ENCODE data around the gene PLCB1. TPM values are rescaled to one million over a fixed set of nuclear protein-coding genes. Genes with fewer than 3 reads are reported as not detected.
A peak's percentile ranks its signal among the peaks of the same experiment; 100 is the strongest.

The PLCB1 gene
- total RNA-seq, 2 experiments from 2014 or later: 1.9 to 2.2 TPM

DNA sequence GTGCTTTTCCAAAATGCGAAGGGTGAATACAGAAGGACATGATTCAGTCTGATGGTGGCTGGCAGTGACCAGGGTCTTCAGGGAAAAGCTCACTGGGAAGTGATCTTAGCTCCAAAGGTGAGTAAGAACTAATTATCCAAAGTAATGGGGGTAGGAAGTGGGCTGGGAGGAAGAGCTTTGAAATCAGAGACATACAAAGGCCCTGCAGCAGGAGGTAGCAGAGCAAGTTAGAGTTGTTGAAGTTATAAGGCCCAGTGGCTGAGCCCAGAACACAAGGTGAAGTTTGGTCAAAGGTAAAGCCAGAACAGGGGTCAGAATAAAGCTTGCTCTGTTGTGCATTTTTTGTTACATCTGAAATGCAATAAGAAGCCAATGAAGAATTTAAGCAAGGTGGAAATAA is 81.2 kb downstream of the PLCB1 start:
- Mint-ChIP-seq H3K27me3 (peaks cover 3% of the 10 kb centered on the region), H3K9me3 (no peaks in the 10 kb centered on the region), H3K36me3 (ENCODE audit: low read depth) (peaks cover 5% of the 10 kb centered on the region), H3K27ac (peak overlapping the region; percentile 60), H3K4me3 (peak overlapping the region; percentile 59), H3K4me1 (peaks cover 45% of the 10 kb centered on the region)
- ChIA-PET CTCF (no interaction called here), POLR2A (no interaction called here)
- DNase-seq: no peak

DNA sequence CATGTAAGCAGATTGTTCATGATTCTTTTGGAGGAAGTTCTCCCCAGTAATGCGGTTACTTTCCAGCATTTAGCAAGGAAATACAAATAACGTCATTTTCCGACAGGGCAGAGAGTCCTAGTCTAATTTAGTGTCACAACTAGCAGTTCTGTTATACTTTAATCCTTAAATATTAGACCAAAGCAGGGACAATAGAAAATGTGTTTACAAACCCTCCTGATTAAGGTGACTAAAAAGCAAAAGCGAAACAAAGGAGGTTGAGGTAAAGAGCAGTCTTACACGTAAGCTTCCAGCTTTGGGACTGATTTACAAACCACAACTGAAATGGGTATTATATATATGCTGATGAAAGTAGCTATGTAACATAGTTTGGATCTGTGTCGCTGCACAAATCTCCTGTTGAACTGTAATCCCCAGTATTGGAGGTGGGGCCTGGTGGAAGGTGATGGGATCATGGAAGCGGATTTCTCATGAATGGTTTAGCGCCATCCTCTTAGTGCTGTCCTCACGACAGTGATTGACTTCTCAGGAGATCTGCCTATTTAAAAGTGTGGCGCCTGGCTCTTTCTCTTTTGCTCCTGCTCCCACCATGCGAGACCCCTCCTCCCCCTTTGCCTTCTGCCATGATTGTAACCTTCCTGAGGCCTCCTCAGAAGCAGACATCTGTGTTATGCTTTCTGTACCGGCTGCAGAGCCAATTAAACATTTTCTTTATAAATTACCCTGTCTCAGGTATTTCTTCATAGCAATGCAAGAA is 81.9 kb downstream of the PLCB1 start:
- Mint-ChIP-seq H3K9me3 (no peaks in the 10 kb centered on the region), H3K4me3 (peak overlapping the region; percentile 59), H3K36me3 (ENCODE audit: low read depth) (peaks cover 5% of the 10 kb centered on the region), H3K4me1 (peaks cover 42% of the 10 kb centered on the region), H3K27ac (peak overlapping the region; percentile 60), H3K27me3 (peaks cover 3% of the 10 kb centered on the region)
- ChIA-PET CTCF (no interaction called here), POLR2A (no interaction called here)
- no peak for DNase-seq

DNA sequence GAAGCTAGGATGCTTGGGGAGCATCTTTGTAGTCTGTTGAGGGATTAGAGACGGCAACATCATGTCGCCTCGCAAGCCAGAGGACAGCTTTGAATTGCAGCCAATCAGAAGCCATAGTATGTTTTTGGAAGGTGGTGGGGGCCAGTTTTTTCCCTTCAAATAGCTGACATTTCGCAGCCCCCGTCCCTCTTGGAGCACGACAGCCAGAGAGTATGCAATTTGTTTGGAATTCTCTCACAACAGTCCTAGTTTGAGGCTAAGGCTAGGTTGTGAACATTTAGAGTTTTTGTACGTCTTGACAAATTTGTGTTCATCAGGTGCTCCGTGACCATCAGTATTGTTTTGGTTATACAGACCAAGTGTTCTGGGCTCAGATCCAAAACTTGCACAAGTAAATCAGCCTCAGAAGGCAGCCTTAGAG is 83.3 kb downstream of the PLCB1 start:
- H3K27me3 Mint-ChIP-seq: peaks cover 3% of the 10 kb centered on the region
- no peak overlapping the region for H3K4me3 Mint-ChIP-seq
- peaks cover 39% of the 10 kb centered on the region for H3K4me1 Mint-ChIP-seq
- peaks cover 5% of the 10 kb centered on the region for H3K36me3 Mint-ChIP-seq (ENCODE audit: low read depth)
- DNase-seq: no peak
- ChIA-PET POLR2A (no interaction called here), CTCF (no interaction called here)
- H3K27ac Mint-ChIP-seq: no peak overlapping the region
- no peaks in the 10 kb centered on the region for H3K9me3 Mint-ChIP-seq

DNA sequence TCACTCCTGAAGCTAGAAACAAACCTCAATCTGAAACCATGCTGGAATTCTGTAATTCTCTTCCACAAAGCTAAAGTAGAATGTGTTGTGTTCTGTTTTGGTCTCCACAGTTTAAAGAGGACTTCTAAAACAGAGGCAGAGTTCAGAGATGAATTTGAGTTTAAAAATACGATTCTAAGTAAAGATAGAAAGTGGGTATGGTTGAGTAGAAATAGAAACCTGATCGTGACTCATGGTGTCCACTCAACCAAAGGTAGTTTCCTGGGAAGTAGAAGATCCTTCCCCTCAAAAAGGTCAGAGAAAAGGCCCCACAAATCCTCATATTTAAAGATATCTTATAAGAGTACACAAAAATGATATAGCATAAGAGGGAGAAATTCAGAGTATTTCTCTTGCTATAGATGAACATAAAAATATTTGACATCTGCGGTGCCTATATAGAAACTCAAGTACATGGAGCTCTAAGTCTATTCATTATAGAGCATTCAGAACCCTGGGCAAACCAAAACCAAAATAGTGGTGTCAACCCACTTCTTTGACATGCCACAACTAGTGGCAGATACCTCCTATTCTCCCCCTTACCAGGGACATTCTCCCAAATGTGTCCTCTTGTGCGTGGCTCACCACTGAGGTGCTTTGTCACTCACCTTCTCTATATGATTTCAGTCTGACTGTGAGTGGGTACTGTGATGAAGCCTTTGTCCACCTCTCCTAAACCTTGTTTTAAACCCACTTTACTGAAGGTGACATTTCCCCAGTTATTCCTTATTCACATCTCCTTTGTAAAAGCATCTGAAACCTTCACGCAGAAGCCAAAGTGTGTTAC is 84.5 kb downstream of the PLCB1 start:
- Mint-ChIP-seq H3K27ac (no peak overlapping the region), H3K4me1 (peaks cover 38% of the 10 kb centered on the region), H3K27me3 (no peaks in the 10 kb centered on the region), H3K4me3 (no peak overlapping the region), H3K9me3 (no peaks in the 10 kb centered on the region), H3K36me3 (ENCODE audit: low read depth) (peaks cover 5% of the 10 kb centered on the region)
- ChIA-PET POLR2A (no interaction called here), CTCF (no interaction called here)
- DNase-seq: no peak

DNA sequence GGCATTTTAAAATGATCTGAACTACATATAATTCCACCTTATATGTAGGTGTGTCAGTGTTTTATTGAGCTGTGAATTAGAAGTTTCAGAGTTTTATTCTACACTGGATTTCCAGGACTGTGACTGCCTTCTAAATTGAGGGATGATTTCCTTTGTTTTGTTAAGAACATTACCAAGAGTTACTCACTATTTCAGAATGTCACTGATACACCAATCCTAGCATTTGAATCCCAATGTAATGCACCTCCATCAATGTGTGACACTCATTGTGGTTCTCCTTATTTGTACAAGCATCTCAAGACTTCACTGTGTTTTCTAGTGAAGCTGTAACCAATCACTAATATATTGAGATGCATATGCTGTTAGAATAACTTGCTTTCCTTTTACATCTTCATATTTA is 86.8 kb downstream of the PLCB1 start:
- no peak for DNase-seq
- Mint-ChIP-seq H3K36me3 (ENCODE audit: low read depth) (no peaks in the 10 kb centered on the region), H3K4me1 (peaks cover 25% of the 10 kb centered on the region), H3K4me3 (no peak overlapping the region), H3K27ac (no peak overlapping the region), H3K9me3 (no peaks in the 10 kb centered on the region), H3K27me3 (no peaks in the 10 kb centered on the region)
- POLR2A ChIA-PET: no interaction called here
- CTCF ChIA-PET: no interaction called here

DNA sequence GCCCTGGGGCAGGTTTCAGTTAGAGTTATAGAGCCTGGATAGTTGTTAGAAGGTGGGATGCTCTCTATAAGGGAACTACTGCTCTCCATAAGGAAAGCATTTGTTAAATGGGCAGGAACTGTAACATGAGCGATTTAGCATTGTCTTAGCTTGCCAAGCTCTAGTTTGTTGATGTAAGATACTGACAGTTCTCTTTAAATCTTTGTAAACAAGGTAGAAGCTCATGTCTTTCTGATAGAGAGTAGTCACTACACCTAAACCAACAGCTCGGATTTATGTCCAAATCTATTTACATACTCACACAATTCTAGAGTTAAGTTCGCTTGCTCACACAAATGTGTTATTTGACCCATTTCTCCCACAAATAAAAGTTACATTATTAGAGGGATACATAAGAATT is 87.3 kb downstream of the PLCB1 start:
- POLR2A ChIA-PET: no interaction called here
- CTCF ChIA-PET: no interaction called here

DNA sequence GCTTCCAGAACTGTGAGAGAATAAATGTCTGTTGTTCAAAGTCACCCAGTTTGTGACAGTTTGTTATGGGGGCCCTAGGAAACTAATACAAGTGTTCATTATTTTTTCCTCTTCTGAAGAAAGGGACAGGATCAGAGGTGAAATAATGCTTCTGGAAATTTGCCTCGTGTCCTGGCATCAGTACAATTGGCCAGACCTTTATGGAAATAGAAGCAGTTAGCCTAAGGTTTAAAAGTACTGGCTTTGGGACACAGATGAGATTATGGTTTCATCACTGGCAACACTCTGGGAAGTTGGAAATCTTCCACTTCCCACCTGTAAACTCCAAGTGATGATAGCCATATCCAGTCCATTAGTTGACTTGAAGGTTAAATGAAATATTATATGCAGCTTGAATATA is 88.7 kb downstream of the PLCB1 start:
- H3K4me1 Mint-ChIP-seq: peaks cover 12% of the 10 kb centered on the region
- ChIA-PET POLR2A (no interaction called here), CTCF (no interaction called here)
- H3K36me3 Mint-ChIP-seq (ENCODE audit: low read depth): no peaks in the 10 kb centered on the region
- H3K27ac Mint-ChIP-seq: no peak overlapping the region
- no peak overlapping the region for H3K4me3 Mint-ChIP-seq
- no peaks in the 10 kb centered on the region for H3K27me3 Mint-ChIP-seq
- no peaks in the 10 kb centered on the region for H3K9me3 Mint-ChIP-seq
- DNase-seq: no peak

More for the DNA sequence above, 87.3 kb downstream of the PLCB1 start:
- Mint-ChIP-seq H3K9me3 (no peaks in the 10 kb centered on the region), H3K36me3 (ENCODE audit: low read depth) (no peaks in the 10 kb centered on the region), H3K27ac (no peak overlapping the region), H3K27me3 (no peaks in the 10 kb centered on the region), H3K4me1 (peaks cover 19% of the 10 kb centered on the region), H3K4me3 (no peak overlapping the region)
- DNase-seq: no peak

DNA sequence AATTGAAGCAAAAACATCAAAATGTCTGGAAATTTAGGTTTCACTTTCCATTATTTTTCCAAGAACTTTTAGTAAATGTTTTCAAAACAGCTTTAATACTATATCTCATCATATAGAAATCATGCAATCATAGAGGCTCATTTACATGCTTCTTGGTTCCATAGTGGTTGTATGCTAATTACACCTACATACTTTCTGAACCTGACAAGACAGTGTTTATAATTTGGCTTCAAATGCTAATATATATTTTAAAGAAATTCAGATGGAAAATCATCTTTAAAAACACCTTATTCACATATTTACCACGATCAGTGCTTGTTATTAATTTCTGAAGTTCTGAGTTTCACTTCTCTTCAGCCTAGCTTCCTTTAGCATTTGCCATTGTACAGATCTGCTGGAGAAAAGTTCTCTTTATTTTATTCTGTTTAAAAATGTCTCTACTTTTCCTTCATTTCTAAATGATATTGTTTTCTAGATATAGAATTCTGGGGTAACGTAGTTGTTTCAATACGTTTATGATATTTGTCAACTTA is 89.9 kb downstream of the PLCB1 start:
- Mint-ChIP-seq H3K36me3 (ENCODE audit: low read depth) (no peaks in the 10 kb centered on the region), H3K4me1 (peaks cover 4% of the 10 kb centered on the region), H3K27me3 (no peaks in the 10 kb centered on the region), H3K9me3 (no peaks in the 10 kb centered on the region), H3K4me3 (no peak overlapping the region), H3K27ac (no peak overlapping the region)
- DNase-seq: no peak
- POLR2A ChIA-PET: no interaction called here
- CTCF ChIA-PET: interaction anchor here (1.2 kb wide), 1 partner anchor 13 kb away, joined by 3 read pairs; no protein-coding TSS in a partner anchor

DNA sequence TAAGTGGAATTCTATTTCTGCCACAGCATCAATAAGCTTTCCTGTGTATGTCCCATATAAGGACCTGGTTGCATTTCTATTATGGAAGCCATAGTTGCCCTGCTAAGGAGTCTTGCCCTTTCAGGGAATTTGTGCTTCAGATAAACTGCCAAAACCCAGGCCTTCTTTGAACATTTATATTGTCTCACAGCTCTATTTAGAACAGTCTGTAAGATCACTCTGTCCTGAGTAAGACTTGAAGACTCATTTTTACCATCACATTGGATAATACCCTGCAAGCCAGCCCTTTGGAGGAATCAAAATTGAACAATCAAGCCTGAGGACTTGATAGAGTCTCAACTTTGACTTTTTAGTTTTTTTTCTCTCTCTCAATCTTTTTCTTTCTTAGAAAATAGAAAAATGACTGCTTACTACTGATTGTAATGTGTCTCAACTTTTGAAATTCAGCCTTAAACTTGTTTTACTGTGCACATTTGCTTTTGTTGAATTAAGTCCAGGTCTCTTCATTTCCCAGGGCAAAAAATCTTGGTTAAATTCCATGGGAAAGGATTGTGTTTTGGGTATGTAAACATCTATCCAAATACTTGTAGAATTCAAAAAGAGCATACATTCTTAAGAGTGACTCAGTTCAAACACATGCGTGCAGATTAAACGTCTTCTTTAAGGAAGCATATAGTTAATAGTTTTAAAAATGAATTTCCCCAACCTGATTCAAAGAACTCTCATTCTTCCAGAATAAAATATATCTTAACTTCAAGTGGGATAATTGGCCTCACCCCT is 91.2 kb downstream of the PLCB1 start:
- Mint-ChIP-seq H3K9me3 (no peaks in the 10 kb centered on the region), H3K36me3 (ENCODE audit: low read depth) (no peaks in the 10 kb centered on the region), H3K4me3 (no peak overlapping the region), H3K27ac (no peak overlapping the region), H3K27me3 (no peaks in the 10 kb centered on the region), H3K4me1 (no peaks in the 10 kb centered on the region)
- CTCF ChIA-PET: no interaction called here
- POLR2A ChIA-PET: no interaction called here
- DNase-seq: no peak

DNA sequence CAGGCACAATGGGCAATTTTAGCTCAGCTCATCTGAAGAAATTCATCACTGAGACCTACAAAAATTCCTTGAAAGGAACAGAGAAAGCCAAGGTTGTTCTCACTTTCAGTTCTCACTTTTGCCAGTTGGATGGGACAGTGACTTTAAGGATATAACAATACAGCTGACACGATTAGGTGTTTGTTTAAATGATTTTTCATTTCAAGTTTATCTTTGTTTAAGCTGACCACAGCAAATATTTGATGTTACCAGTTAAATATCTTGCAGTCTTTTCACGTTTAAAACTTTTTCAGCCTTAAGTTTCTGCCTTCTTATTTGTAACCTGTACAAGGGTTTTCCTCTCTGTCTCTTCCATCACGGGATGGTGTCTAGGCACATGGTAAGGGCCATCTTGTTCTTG is 93.6 kb downstream of the PLCB1 start:
- Mint-ChIP-seq H3K4me3 (no peak overlapping the region), H3K27me3 (no peaks in the 10 kb centered on the region), H3K9me3 (no peaks in the 10 kb centered on the region), H3K36me3 (ENCODE audit: low read depth) (no peaks in the 10 kb centered on the region), H3K27ac (no peak overlapping the region), H3K4me1 (no peaks in the 10 kb centered on the region)
- DNase-seq: no peak
- ChIA-PET POLR2A (no interaction called here), CTCF (no interaction called here)

DNA sequence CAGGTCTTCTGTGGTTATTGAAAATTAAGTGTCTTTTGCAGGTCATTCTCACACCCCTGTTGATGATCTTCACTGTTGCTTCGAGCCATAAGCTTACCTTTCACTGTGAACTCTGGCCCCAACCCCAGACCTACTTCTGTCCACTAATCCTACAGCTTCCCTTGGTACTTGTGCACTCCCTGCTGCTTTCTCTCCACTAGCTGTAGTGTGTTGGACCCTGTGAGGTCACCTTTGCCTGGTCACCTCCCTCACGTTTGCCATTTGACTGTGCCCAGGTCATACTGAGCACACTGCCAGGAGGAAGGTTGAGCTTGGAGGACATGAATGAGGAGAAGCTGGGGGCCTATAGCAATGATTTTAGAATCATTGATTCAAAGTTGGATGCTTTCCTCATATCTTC is 94.0 kb downstream of the PLCB1 start:
- Mint-ChIP-seq H3K4me3 (no peak overlapping the region), H3K27me3 (no peaks in the 10 kb centered on the region), H3K27ac (no peak overlapping the region), H3K4me1 (no peaks in the 10 kb centered on the region), H3K9me3 (no peaks in the 10 kb centered on the region), H3K36me3 (ENCODE audit: low read depth) (no peaks in the 10 kb centered on the region)
- ChIA-PET POLR2A (no interaction called here), CTCF (no interaction called here)
- DNase-seq: no peak

DNA sequence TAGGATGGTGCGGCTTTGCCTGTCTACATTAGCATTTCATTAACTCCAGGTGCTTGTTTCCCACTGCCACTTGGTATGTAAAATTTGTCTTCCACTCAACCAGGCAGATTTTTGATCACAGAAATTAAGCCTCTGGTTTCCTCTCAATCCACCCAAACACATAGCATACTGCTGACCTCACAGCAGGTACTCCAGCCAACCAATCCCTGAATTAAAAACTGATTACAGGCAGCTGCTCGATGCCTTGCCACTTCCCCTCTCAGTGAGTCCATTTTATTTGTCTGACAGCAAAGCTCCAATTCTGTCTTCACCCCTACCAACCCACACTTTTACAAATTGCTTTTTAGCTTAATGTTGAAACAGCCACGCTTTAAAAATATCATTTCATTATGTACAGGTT is 95.2 kb downstream of the PLCB1 start:
- no peaks in the 10 kb centered on the region for H3K4me1 Mint-ChIP-seq
- POLR2A ChIA-PET: no interaction called here

DNA sequence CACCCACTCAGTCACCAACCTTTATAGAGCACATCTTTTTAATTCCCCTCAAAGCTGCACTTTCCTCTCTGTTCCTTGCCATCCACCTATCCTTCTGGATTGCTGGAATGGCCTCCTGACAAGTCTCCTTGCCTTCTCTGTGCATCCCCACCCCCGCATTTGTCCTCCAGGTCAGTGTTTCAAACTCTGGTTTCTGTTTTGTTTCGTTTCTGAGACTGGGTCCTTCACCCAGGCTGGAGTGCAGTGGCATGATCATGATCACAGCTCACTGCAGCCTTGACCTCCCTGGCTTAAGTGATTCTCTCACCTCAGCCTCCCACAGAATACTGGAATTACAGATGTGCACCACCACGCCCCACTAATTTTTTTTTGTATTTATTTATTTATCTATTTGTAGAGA is 96.2 kb downstream of the PLCB1 start:
- no peak for DNase-seq
- no peaks in the 10 kb centered on the region for H3K36me3 Mint-ChIP-seq (ENCODE audit: low read depth)
- no peak overlapping the region for H3K27ac Mint-ChIP-seq
- CTCF ChIA-PET: no interaction called here
- POLR2A ChIA-PET: interaction anchor here (0.6 kb wide), 1 partner anchor 561 kb away, joined by 3 read pairs; no protein-coding TSS in a partner anchor
- H3K4me1 Mint-ChIP-seq: no peaks in the 10 kb centered on the region
- H3K27me3 Mint-ChIP-seq: no peaks in the 10 kb centered on the region
- no peaks in the 10 kb centered on the region for H3K9me3 Mint-ChIP-seq
- no peak overlapping the region for H3K4me3 Mint-ChIP-seq

More for the DNA sequence above, 95.2 kb downstream of the PLCB1 start:
- Mint-ChIP-seq H3K9me3 (no peaks in the 10 kb centered on the region), H3K27me3 (no peaks in the 10 kb centered on the region), H3K27ac (no peak overlapping the region), H3K4me3 (no peak overlapping the region), H3K36me3 (ENCODE audit: low read depth) (no peaks in the 10 kb centered on the region)
- DNase-seq: no peak
- CTCF ChIA-PET: no interaction called here

All from activated CD4-positive, alpha-beta memory T cell treated with anti-CD3 and anti-CD28 coated beads, Interleukin-2, amount 10 ng/mL, durations not matched to agents 7 days and 5 days (primary cell).